GM21619 (cell line): ENCODE data around the gene MYBPC3.
"Not testable (repeated sequence)": the region's sequence is repeated elsewhere in the genome, so short reads cannot be mapped to it uniquely, and the experiment has no call there.

Experiments
- ATAC-seq: cut with Tn5 transposase; IDR thresholded peaks from one replicate; pipeline ENCODE4 v1.9.1; 2021; ENCODE audit not compliant: unreplicated experiment

MYBPC3 gene

DNA sequence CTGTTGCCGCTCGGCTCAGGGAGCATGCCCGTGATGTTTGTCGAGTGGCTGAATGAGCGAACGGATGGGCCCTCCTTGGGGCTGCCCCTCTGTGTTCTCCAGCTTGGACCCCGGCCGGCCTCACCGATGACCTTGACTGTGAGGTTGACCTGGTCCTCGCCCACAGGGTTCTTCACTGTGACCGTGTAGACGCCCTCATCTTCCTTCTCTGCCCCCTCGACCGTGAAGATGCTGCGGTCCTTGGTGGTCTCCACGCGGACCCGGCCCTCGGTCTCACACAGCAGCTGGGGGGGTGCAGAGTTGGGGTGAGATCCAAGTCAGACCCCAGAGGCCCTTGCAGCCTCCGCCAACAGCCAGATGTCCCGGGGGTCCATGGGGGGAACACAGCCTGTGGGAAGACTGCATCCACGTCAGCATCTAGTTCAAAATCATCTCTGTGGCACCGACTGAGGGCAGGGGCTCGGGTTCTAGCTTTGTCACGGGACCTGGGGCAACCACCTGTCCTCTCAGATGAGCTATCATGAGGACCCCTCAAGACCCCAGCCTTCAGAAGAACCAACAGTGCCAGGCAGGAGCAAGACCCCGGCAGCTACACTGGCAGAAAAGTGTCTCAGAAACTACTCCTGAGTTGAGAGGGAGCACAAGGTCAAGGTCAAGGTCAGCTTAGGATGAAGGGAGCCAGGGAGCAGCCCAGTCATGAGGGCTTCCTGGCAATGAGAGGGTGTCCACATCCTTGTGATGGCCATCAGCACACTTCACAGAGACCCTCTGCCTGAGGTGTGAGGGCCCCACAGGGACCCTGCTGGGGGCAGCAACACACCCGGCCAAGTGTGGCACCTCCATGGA, 13.9 kb downstream of the MYBPC3 start:
- ATAC-seq = no peak

DNA sequence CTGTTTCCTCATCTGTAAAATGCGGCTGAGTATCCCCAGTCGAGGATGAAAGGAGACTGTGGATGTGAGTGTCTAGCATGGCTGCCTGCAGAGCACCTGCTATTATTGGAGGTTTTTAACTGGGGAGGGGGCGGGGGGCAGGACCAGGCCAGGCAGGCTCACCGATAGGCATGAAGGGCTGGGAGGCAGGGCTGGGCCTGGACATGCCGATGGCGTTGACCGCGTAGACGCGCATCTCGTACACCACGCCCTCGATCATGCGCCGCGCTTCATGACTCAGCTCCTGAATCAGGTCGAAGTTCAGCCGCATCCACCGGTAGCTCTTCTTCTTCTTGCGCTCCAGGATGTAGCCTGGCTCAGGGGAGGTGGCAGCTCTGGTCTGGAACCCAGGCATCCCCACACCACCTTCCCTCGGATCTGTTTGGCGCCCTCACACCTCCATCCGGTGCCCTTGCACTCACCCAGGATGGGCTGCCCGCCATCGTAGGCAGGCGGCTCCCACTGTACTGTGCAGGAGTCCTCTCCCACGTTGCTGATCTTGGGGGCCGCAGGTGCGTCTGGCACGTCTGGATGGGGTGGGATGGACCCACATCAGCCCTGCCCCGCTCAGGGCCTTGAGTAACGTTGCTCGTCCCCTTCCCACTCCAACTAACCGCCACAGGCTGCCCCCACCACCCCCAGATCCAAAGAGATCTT, 15.1 kb downstream of the MYBPC3 start:
- ATAC-seq = no peak

DNA sequence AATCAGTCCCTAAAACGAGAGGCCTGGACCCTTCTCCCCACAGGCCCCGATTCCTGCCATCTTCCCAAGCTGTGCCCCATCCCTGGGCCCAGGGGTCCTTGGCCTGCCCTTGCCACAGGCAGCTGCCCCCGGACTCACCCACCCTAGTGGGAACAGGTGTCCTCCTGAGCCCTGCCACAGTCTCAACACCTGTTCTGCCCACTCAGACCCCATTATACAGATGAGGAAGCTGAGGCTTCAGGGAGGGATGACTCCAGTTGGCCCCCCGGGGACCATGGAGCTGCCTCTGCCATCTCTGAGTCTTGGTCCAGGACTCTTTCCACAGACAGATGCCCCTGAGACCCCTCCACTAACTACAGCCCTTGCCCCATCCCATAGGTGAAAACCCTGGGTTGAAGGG, 15.9 kb downstream of the MYBPC3 start:
- ATAC-seq = no peak

DNA sequence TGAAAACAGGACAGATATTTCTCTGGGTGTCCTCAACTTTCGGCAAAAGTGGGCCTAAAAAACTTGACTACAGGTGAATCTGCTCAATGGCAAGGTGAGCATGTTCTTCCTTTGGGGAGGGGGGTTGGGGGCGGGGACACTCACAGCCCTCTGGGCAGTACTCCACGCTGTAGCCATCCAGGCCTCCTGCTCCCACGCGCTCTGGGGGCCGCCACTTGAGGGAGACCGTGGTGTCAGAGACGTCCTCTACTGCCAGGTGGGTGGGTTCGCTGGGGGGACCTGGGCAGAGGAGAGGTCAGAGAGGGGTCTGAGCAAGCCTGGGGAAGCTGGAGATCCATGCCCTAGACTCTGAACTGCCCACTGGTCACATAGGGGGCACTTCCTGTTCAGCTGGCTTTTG, 16.8 kb downstream of the MYBPC3 start:
- ATAC-seq = no peak

DNA sequence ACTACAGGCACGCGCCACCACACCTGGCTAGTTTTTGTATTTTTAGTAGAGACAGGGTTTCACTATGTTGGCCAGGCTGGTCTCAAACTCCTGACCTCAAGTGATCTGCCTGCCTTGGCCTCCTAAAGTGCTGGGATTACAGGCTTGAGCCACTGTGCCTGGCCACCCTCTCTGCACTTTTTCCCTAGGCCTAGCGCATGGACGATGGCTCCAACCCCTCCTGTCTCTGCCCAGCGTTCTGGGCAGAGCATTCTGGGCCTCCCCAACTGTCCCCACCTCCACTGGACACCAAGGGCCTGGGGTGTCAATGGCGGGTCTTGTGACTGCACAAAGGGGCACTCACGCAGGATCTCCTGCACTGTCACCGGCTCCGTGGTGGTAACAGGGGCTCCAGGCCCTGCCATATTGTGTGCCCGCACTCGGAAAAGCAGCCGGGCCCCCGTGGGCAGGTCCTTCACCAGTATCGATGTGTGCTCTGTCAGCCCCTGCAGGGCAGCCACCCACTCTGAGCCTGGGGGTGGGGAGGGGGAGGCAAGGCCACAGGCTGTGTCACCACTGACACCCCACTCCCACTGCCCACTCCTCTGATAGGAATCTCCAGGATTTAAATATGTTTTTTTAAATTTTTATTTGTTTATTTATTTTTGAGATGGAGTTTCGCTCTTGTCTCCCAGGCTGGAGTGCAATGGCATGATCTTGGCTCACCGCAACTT, 17.6 kb downstream of the MYBPC3 start:
- ATAC-seq = not testable (repeated sequence)

DNA sequence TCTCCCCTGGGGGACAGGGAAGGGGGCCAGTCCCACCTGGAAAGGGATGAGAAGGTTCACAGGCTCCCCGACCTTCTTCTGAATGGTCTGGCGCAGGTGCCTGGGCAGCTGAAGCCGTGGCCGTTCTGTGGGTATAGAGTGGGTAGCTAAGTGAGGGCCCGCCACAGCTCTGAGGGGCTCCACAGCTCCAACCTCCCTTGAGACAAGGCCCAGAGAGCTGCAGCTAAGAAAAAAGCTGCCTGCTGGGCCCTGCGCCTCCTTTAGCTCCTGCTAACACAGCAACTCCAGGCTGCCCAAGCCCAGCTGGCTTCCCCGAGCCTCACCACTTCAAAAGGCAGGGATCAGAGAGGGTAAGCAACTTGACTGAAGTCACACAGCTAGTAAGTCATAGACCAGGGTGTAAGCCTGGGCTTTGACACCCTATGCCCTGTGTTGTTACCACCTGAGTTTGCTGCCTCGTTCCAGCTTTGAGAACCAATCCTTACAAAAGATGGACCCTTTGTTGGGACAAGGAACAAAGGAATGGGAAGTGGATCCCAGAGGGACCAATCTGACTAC, 18.5 kb downstream of the MYBPC3 start:
- ATAC-seq = no peak

DNA sequence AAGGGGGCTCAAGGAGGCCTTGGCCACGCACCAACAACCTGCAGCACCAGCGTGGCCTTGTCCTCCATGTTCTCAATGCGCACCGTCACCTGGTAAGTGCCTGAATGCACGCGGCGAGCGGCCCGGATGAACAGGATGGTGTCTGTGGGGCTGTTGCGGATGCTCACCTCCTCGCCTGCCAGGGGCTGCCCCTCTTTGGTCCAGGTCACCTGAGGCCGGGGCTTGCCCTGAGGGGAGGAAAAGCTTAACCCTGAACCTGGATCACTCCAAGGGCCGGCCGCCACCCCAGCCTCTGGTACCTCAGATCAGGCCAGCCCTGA, 19.0 kb downstream of the MYBPC3 start:
- ATAC-seq = no peak

DNA sequence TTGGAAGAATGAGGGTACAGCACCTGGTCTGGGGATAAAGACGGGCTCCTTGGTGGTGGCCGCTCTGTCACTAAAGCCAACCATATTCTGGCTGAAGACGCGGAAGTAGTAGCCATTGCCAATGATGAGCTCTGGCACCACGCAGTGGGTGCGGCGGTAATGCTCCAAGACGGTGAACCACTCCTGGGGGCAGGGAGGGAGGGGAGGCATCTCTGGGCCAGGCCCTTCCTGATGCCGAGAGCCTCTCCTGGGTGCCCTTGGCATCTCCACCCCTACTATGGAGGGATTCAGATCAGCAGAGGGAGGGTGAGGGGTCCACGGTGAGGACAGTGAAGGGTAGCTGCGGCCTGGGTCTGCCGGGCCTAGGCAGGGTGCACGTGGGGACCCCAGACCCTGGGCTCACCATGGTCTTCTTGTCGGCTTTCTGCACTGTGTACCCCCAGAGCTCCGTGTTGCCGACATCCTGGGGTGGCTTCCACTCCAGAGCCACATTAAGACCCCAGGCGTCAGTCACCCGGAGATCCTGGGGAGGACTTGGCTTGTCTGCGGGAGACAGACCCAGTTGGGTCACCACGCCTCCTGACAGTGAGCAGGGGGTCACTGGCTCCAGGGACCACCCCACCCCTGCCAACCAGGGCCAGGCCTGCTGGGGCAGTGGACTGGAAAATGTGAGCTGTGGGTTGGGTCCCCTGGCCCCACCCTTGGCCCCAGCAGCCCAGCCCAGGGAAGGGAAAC, 19.5 kb downstream of the MYBPC3 start:
- ATAC-seq = no peak

DNA sequence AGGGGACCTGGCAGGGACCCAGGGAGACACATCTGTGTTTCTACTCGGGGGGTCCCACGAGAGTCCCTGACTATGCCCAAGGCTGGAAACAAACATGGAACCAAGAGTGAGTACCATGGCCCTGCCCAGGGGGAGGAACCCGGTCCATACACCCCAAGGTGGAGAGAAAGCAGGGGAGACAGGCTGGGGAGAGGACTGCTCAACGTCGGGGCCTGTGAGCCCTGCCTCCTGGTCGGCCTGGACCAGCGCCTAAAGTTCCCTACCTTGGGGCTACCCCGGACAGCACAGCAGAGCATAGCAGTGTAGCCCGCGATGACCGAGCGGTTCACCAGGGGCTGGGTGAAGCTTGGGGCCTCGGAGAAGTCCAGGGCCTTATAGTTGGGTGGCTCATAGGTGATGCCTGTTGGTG, 20.2 kb downstream of the MYBPC3 start:
- ATAC-seq = no peak

DNA sequence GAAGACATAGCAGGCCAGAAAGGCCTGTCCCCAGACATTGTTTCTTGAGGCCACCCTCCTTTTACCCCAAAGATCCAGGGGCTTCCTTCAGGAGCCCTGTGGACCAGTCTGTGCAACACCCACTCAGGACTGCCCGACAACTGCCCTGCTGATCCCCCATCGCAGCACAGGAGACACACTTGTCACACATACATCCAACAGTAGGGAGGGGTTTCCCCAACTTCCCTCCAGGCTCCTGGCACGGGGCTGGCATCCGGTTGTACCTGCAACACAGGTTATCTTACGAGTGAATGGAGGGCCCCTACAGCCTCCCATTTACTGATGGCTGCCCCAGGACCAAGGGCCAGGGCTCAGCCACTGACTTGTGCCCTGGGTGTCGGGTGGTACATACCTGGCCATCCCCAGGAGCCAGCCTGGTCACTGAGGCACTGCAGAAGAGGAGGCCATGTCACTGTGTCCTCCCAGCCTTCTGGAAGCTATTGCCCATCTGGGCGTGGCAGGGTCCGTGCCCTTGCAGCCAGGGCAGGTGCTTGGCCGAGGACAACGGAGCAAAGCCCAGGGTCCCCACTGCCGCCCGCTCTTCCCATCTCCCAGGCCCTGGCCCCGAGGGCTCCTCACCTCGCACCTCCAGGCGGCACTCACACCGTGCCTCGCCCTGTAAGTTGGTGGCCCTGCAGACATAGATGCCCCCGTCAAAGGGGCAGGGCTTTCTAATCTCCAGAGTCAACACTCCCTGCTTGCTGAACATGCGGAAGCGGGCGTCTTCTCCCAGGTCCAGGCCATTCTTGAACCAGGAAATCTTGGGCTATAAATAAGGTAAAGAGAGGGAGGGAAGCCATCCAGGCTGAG, 20.8 kb downstream of the MYBPC3 start:
- ATAC-seq = no peak

DNA sequence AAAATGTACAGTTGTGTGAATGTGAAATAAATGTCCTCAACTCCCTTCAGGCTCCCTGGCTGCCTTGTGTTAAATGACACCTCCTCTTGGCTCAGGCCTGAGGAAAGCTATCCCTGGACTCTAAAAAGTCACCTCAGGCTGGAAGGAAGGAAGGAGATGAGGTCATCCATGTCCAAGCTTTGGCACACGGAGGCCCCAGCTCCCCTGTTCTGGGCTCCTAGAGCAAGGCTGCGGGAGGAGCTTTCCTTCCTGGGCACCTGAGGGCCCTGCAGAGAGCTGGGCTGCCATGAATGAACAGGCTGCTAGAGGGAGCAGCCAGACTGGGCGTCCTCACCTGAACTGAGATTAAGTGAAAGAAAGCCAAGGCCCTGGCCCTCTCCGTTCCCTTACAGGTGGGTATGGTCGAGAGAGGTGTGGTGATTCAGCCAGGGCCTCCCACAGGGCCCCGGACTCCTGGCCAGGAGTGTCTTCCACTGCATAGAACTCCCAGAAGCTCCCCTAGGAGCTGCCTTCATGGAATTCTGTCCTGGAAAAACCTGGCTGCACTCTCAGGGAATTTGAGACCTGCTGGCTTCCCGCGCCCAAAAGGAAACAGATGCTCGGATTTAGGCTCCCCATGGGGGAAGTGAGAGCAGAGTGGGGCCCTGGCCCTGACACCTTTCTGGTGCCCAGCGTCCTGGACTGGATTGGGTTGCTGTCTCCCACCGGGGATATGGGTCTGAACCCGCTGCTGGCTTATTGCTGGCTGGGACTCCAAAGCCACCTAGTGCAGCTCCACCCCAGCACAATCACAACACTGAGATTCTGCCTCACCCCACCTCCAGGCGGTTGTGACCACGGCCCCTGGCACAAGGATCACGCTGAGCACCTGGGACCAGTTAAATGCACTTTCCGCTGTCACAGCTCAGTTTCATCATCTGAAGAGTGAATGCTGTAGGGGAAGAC, 22.2 kb downstream of the MYBPC3 start:
- no peak for ATAC-seq

DNA sequence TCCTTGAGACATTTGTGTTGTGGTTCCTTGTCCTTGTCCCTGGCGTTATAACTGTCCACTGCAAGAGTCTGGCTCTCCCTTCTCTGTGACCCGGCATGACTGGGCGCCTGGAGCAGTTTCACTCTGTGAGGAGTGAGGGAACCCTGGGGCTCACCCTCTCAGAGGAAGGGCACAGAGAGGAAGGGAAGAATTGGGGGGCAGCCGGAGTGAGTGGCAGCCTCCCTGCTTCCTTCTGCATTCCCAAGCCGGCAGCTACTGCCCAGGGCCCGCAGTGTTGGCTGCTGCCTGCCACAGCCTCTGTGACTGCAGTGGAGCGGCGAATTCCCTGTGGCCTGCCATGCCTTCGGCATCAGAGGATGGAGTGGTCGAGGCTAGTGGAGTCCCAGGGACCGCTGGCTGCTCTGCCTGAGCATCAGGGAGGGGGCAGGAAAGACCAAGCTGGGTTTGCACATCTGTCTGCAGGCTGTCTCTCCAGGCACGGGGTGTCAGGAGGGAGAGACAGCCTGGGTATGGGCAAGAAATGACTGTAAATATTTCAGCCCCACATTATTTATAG, 23.0 kb downstream of the MYBPC3 start:
- ATAC-seq = no peak

DNA sequence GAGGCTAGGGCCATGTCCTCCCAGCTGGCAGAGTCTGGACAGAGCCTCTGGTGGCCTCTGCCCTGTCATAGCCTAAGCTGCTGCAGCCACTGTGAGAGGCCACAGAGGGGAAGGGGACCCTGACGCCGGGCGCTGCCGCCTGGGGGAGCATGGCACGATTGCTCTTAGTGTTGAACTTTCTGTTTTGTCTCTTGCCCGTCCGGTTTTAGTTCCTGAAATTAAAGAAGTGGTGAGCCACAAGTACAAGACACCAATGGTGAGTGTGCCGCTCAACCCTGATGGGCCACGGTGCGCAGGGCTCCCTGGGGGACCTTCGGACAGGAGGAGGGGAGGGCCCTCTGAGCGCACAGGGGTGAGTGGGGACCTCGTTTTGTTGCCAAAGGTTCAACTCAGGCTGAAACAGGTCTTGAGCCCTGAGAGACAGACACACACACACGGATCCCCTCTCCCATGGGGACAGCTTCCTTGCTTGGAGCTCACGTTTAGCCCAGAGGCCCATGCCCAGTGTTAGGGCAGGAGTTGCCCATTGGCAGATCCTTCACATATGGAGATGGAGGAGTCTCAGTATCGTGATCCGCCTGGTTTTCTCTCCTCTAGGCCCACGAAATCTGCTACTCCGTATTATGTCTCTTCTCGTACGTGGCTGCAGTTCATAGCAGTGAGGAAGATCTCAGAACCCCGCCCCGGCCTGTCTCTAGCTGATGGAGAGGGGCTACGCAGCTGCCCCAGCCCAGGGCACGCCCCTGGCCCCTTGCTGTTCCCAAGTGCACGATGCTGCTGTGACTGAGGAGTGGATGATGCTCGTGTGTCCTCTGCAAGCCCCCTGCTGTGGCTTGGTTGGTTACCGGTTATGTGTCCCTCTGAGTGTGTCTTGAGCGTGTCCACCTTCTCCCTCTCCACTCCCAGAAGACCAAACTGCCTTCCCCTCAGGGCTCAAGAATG, 23.8 kb downstream of the MYBPC3 start:
- ATAC-seq = peak; percentile 59

DNA sequence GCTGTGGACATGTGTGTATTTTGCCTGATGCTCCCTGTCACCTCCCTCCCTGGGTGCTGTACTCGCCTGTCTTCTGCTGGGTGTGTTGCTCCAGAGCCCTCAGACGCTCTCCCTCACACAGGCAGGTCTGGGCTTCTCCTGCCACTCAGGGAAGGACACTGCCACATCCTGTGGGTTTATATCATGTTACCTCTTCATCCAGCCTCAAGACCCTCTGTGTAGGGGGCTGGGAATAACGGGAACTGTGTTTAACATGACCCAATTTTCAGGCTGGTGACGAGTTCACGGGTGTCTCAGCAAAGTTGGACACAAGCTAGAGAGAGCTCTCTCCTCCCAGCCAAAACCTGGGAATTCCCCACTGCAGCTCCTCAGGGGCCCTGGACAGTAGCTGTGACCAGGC, 24.6 kb downstream of the MYBPC3 start:
- no peak for ATAC-seq

DNA sequence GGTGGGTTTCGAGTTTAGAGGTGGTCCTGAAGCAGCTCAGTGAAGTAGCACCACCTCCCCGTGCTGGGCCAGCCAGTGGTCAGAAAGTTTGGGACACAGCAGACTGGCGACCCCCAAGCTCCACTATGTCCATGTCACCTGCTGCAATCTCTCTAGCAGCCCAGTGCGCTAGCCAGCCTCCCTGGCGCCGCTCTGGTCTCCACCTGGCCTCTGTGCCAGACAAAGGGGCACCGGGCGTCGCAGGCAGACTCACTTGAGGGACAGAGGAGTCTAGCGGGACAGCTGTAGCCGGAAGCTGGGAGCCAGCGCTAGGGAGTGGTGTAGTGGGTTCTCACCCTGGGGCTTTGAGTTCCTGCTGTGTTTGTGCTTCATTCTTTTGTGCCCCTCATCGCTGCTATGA, 25.5 kb downstream of the MYBPC3 start:
- ATAC-seq = no peak

DNA sequence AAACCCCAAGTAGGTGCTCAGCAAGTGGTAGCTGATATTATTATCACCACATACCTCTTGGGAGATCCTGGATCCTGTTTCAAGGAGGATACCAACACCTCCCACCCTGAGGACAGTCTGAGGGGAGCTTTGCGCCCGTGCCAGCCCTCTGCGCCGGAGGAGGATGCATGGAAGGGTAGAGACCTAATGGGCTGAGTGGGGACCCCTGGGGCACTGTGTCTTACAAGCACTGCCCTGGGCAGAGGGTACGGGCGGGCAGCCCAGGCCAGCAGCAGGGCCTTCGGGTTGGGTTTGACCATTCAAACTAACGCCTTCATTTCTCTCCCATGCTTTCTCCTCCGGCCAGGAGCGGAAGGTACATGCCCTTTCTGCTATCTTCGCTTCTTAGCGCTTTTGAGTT, 26.3 kb downstream of the MYBPC3 start:
- no peak for ATAC-seq

DNA sequence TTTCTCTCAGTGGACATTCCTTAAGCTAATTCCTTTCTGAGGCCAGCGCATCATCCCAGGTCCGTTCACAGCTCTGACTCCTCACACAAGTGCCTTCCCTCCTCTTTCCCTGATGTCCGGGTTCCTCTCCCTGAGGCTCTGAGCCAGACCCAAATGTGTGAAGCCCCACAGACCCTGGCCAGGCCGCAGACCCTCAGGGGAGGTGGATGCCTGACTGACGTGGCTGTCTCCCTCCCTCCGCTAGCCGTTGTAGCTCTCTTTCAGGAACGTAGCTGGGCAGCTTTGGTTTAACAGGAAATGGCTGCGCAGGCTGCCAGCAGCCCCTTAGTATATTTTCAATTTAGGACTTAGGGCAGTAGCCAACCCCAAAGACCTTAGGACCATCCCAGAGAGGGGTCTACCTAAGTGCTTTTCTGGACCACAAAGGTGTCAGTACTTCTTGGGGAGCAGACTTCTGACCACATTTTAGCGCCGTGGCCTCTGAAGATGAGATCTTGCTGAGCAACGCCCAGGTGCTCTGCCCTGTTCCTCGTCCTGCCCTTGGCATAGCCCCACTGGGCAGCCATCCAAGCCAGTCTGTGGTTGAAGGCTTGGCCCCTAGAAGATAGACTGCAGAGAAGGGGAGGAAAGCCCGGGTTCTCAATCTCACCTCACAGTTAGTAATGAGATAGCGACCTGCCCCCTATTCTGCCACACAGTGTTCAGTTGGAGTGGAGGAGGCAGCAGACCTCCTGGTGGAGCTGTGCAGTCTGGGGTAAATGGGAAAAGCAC, 27.0 kb downstream of the MYBPC3 start:
- no peak for ATAC-seq
